Smooth muscle cell of the brain vasculature (primary cell): Measurements from ENCODE around the gene DNLZ.
A peak's percentile ranks its signal among the peaks of the same experiment; 100 is the strongest.

Source experiments
- DNase-seq: peaks from one replicate; pipeline ENCODE4 v3.0.0-alpha.2; 2012; ENCODE audit warnings: low read depth, low spot score

Gene DNLZ

GRCh38 chr9:136376457-136376856, 12.9 kb upstream of the DNLZ start:
- no peak for DNase-seq

GRCh38 chr9:136375096-136375495, 11.6 kb upstream of the DNLZ start:
- no peak for DNase-seq

- no peak for DNase-seq
Measured at GRCh38 chr9:136374183-136374575, 10.6 kb upstream of the DNLZ start.

GRCh38 chr9:136373300-136374182, 10.0 kb upstream of the DNLZ start, which contains the start of gene CARD9:
Gene CARD9 (minus strand): TSS chr9:136373669. CDS start chr9:136372078, 1,591 bp downstream.
- no peak for DNase-seq

GRCh38 chr9:136372561-136373299, 9.2 kb upstream of the DNLZ start:
- peak; percentile 43 for DNase-seq

GRCh38 chr9:136372006-136372405, 8.5 kb upstream of the DNLZ start:
- DNase-seq = no peak

GRCh38 chr9:136371533-136371880, 8.0 kb upstream of the DNLZ start:
- DNase-seq = no peak

GRCh38 chr9:136370687-136371532, 7.4 kb upstream of the DNLZ start:
- no peak for DNase-seq

GRCh38 chr9:136370037-136370436, 6.5 kb upstream of the DNLZ start:
- no peak for DNase-seq

GRCh38 chr9:136368190-136368589, 4.6 kb upstream of the DNLZ start:
- DNase-seq = no peak

GRCh38 chr9:136367296-136368145, 4.0 kb upstream of the DNLZ start:
- no peak for DNase-seq

- no peak for DNase-seq
Measured at GRCh38 chr9:136366826-136367225, 3.3 kb upstream of the DNLZ start.

GRCh38 chr9:136365775-136366222, 2.3 kb upstream of the DNLZ start:
- DNase-seq = no peak

- DNase-seq = no peak
Measured at GRCh38 chr9:136364942-136365774, 1.6 kb upstream of the DNLZ start.

GRCh38 chr9:136363949-136364748, 605 bp upstream of the DNLZ start:
- no peak for DNase-seq

- no peak for DNase-seq
Measured at GRCh38 chr9:136362450-136362784, 1.1 kb downstream of the DNLZ start.

- DNase-seq = no peak
Measured at GRCh38 chr9:136361754-136362449, 1.6 kb downstream of the DNLZ start.

GRCh38 chr9:136361047-136361753, 2.3 kb downstream of the DNLZ start:
- DNase-seq = no peak
